SK-N-SH (cell line): Measurements from ENCODE around the gene FICD. TPM values are rescaled to one million over a fixed set of nuclear protein-coding genes. Genes with fewer than 3 reads are reported as not detected.

Experiments
- CTCF ChIA-PET: fragments of 300-600, 350-600 bp; formaldehyde crosslinking; extraction: SDS; loops from one replicate; lab custom pipeline; 2021; lab: Yijun Ruan, JAX
- POLR2A ChIA-PET: fragments of 350-600 bp; sonication (Branson Sonifier 250); formaldehyde crosslinking; extraction: SDS; loops from one replicate; lab custom pipeline; 2020; ENCODE audit warnings: antibody characterized with exemption, inconsistent platforms; lab: Yijun Ruan, JAX
- DNase-seq: peaks from one replicate; pipeline ENCODE4 v3.0.0; 2012
- H2AFZ ChIP-seq: fragments of 200-600 bp; sonication (generic); 2 replicates; pipeline ENCODE4 v1.8.1; 2016; ENCODE audit warnings: antibody characterized with exemption, mild to moderate bottlenecking, low read depth
- H3F3A ChIP-seq: fragments of 200-600 bp; sonication (generic); replicated peaks from 2 replicates; pipeline ENCODE3; 2016; ENCODE audit warnings: antibody characterized with exemption, mild to moderate bottlenecking; ENCODE audit not compliant: insufficient read depth
- H3K27ac ChIP-seq, 2 experiments: fragments of 200-500 bp in 1 of 2; fragments of 200-600 bp in 1 of 2; sonication (Bioruptor generic) in 1 of 2; sonication (generic), shearing (Covaris generic) in 1 of 2; 2 replicates each; pipeline versions ENCODE4 v1.5.1 to v1.6.1; 2014 to 2016; ENCODE audit warnings: low read depth in 2 of 2, inconsistent platforms in 1 of 2, low read length in 1 of 2, mild to moderate bottlenecking in 1 of 2, mixed read lengths in 1 of 2
- H3K27me3 ChIP-seq: fragments of 200-600 bp; sonication (generic), shearing (Covaris generic); 2 replicates; pipeline ENCODE4 v1.6.1; 2016; ENCODE audit warnings: mixed run types; ENCODE audit not compliant: insufficient read depth
- H3K36me3 ChIP-seq, 2 experiments: fragments of 200-500 bp in 1 of 2; fragments of 200-600 bp in 1 of 2; sonication (Bioruptor generic) in 1 of 2; sonication (generic) in 1 of 2; replicated peaks in 1 of 2; 2 replicates each; pipeline versions ENCODE3 to v1.5.1; 2014 to 2016; ENCODE audit warnings: low read length in 1 of 2, mild to moderate bottlenecking in 1 of 2; ENCODE audit not compliant: insufficient read depth in 2 of 2, control insufficient read depth in 1 of 2
- H3K4me1 ChIP-seq, 2 experiments: fragments of 200-500 bp in 1 of 2; fragments of 200-600 bp in 1 of 2; sonication (Bioruptor generic) in 1 of 2; sonication (generic), shearing (Covaris generic) in 1 of 2; 2 replicates each; pipeline versions ENCODE4 v1.5.1 to v1.6.1; 2014 to 2016; ENCODE audit warnings: low read depth in 1 of 2, low read length in 1 of 2, mixed run types in 1 of 2; ENCODE audit not compliant: insufficient read depth in 2 of 2, control insufficient read depth in 1 of 2
- H3K4me2 ChIP-seq: fragments of 200-600 bp; sonication (generic), shearing (Covaris generic); 2 replicates; pipeline ENCODE4 v1.6.1; 2017; ENCODE audit warnings: mixed run types
- H3K4me3 ChIP-seq, 2 experiments: fragments of 200-500 bp in 1 of 2; fragments of 200-600 bp in 1 of 2; sonication (Bioruptor generic) in 1 of 2; sonication (generic), shearing (Covaris generic) in 1 of 2; 2 replicates each; pipeline versions ENCODE4 v1.5.1 to v1.8.1; 2014 to 2016; ENCODE audit warnings: low read depth in 2 of 2, inconsistent platforms in 1 of 2, low read length in 1 of 2, mild to moderate bottlenecking in 1 of 2, mixed read lengths in 1 of 2, moderate library complexity in 1 of 2
- H3K79me2 ChIP-seq: fragments of 200-600 bp; sonication (generic); 2 replicates; pipeline ENCODE4 v1.8.1; 2017; ENCODE audit warnings: mild to moderate bottlenecking; ENCODE audit not compliant: insufficient read depth
- H3K9ac ChIP-seq: fragments of 200-600 bp; sonication (generic); 2 replicates; pipeline ENCODE4 v1.6.1; 2017; ENCODE audit warnings: mixed run types
- H3K9me2 ChIP-seq: fragments of 200-600 bp; sonication (generic); 2 replicates; pipeline ENCODE4 v1.6.1; 2017; ENCODE audit warnings: mixed run types
- H3K9me3 ChIP-seq: fragments of 200-600 bp; sonication (generic); 2 replicates; pipeline ENCODE4 v1.6.1; 2017; ENCODE audit warnings: mixed run types, mild to moderate bottlenecking, moderate library complexity
- H4K20me1 ChIP-seq: fragments of 200-600 bp; sonication (generic); 2 replicates; pipeline ENCODE4 v1.6.1; 2017; ENCODE audit warnings: mild to moderate bottlenecking, mixed run types; ENCODE audit not compliant: insufficient read depth
- CHD2 ChIP-seq: fragments of 150-350 bp; IDR thresholded peaks from 2 replicates; pipeline ENCODE4 v1.6.1; 2018; ENCODE audit warnings: low read length; ENCODE audit not compliant: partially characterized antibody
- EZH2phosphoT487 ChIP-seq: fragments of 200-600 bp; sonication (generic); IDR thresholded peaks from 2 replicates; pipeline ENCODE4 v1.6.1; 2017; ENCODE audit warnings: low read depth, mixed run types, mild to moderate bottlenecking, antibody characterized with exemption, moderate library complexity, borderline replicate concordance
- FOXJ3 ChIP-seq: sonication (generic); formaldehyde crosslinking; IDR thresholded peaks from 2 replicates; pipeline ENCODE4 v1.5.1; 2020; ENCODE audit warnings: mild to moderate bottlenecking, missing genetic modification reagents
- GATA2 ChIP-seq: sonication (generic); formaldehyde crosslinking; IDR thresholded peaks from 2 replicates; pipeline ENCODE4 v1.5.0; 2020; ENCODE audit warnings: mild to moderate bottlenecking, missing genetic modification reagents
- JUND ChIP-seq: IDR thresholded peaks from 2 replicates; pipeline ENCODE4 v1.4.0; 2012
- MEF2A ChIP-seq: IDR thresholded peaks from 2 replicates; pipeline ENCODE4 v1.4.0; 2012; ENCODE audit warnings: low read depth, borderline replicate concordance
- MXI1 ChIP-seq: IDR thresholded peaks from 2 replicates; pipeline ENCODE4 v1.6.1; 2012; ENCODE audit warnings: mild to moderate bottlenecking, low read depth, low read length, improper control_type of control experiment
- NFIC ChIP-seq: IDR thresholded peaks from 2 replicates; pipeline ENCODE4 v1.4.0; 2012; ENCODE audit warnings: borderline replicate concordance
- POLR2AphosphoS5 ChIP-seq: IDR thresholded peaks from 2 replicates; pipeline ENCODE4 v1.6.1; 2012; ENCODE audit warnings: low read depth, low read length
- RAD21 ChIP-seq: IDR thresholded peaks from 2 replicates; pipeline ENCODE4 v1.6.1; 2012; ENCODE audit warnings: mild to moderate bottlenecking, low read length
- RCOR1 ChIP-seq: fragments of 150-350 bp; IDR thresholded peaks from 2 replicates; pipeline ENCODE4 v1.6.1; 2017; ENCODE audit warnings: antibody characterized with exemption, low read length
- SIN3A ChIP-seq: IDR thresholded peaks from 2 replicates; pipeline ENCODE4 v1.6.1; 2012; ENCODE audit warnings: low read depth, mild to moderate bottlenecking, low read length, moderate library complexity, borderline replicate concordance
- TEAD4 ChIP-seq: IDR thresholded peaks from 2 replicates; pipeline ENCODE4 v1.4.0; 2012; ENCODE audit warnings: mild to moderate bottlenecking, borderline replicate concordance; ENCODE audit not compliant: insufficient read depth
- WGBS: methylation state at CpG from one replicate; pipeline ENCODE4 v1.1.6; 2017; ENCODE audit warnings: low lambda C conversion rate; 5-methylcytosine and 5-hydroxymethylcytosine counted together
- polyA plus RNA-seq, 3 experiments: library from polyadenylated mRNA; depleted of rRNA; stranded (reverse); fragments of >200 nt; gene quantifications; 2 replicates each; pipeline ENCODE4 v1.2.3, GENCODE V29; 2012
- TF ChIP-seq, protein P1 (sequence below): IDR thresholded peaks from 2 replicates; pipeline ENCODE4; 2012
- TF ChIP-seq, protein P2 (sequence below): fragments of 150-350 bp; IDR thresholded peaks from 2 replicates; pipeline ENCODE4 v1.6.1; 2017; ENCODE audit warnings: antibody characterized with exemption, low read length, low read depth, borderline replicate concordance
- TF ChIP-seq, protein P3 (sequence below): fragments of 200-600 bp; sonication (generic); IDR thresholded peaks from 2 replicates; pipeline ENCODE4 v1.6.1; 2017; ENCODE audit warnings: antibody characterized with exemption, mild to moderate bottlenecking, moderate library complexity

FICD gene
- polyA plus RNA-seq, 1 of the 3 experiments (the other 2 are of a cell fraction): 1.0 TPM

DNA sequence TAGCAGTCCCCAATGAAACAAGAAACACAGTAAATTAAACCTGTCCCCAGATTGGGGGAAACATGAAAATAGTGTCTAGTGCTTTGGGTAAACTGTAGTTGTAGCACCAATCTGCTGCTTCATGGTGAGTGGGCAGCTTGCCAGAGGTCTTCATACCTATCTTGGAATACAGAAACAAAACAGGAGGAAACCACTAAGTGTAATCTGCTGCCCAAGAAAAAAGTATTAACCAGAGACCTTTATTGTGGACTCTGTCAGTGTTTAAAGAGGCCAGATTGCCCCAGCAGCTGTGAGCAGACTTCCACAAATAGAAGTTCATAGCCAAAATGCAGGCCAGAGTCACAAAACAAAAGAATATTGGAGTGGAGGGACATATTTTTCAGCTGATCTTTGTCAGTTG lies 49.6 kb downstream of the FICD start:
- no peak for DNase-seq
- TF ChIP-seq, protein P1, sequence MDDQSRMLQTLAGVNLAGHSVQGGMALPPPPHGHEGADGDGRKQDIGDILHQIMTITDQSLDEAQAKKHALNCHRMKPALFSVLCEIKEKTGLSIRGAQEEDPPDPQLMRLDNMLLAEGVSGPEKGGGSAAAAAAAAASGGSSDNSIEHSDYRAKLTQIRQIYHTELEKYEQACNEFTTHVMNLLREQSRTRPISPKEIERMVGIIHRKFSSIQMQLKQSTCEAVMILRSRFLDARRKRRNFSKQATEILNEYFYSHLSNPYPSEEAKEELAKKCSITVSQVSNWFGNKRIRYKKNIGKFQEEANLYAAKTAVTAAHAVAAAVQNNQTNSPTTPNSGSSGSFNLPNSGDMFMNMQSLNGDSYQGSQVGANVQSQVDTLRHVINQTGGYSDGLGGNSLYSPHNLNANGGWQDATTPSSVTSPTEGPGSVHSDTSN: no peak
- TF ChIP-seq FOXJ3 (CRISPR knock-in tag) (no peak), JUND (no peak), RAD21 (no peak), POLR2AphosphoS5 (no peak)
- Histone ChIP-seq H4K20me1 (peaks cover 3% of the 10 kb centered on the region; the same call in 1 of the 2 replicates), H3K4me3 (no peak overlapping the region), H3K79me2 (peaks cover 40% of the 10 kb centered on the region), H3K36me3 (peaks cover 46 to 57% of the 10 kb centered on the region in 2 experiments), H3K9ac (no peak overlapping the region), H3K4me1 (peaks cover 31 to 33% of the 10 kb centered on the region in 2 experiments), H3K9me2 (no peaks in the 10 kb centered on the region), H3K4me2 (no peak overlapping the region), H3K9me3 (no peaks in the 10 kb centered on the region), H3K27me3 (no peaks in the 10 kb centered on the region), H2AFZ (no peak overlapping the region), H3K27ac (peak overlapping the region; percentile 65 to 86; a peak in 2 of 4 replicates), H3F3A (peaks cover 25% of the 10 kb centered on the region)
- POLR2A ChIA-PET: interaction anchor here (0.7 kb wide), 1 partner anchor 40 kb away, joined by 4 read pairs; no protein-coding TSS in a partner anchor
- CTCF ChIA-PET: interaction anchor here (0.6 to 16.0 kb wide), 10 partner anchors 13 to 319 kb away, joined by 3 to 503 read pairs (median 4); no protein-coding TSS in a partner anchor

DNA sequence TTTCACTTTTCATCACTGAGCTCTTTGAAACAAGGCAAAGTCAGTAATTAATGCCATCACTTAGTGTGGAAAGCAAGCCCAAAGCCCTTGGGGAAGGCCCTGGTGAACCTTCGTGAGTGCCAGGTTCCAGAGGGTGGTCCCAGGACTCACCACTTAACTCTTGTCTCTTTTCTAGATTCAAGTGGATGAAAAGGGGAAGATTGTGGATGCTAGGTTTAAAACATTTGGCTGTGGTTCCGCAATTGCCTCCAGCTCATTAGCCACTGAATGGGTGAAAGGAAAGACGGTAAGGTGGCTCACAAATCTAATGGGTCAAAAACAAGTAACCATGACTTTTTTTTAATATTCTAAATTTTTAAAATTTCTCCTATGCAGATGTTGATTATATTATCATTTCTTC lies 50.1 kb downstream of the FICD start:
- ChIA-PET CTCF (interaction anchor here (0.6 to 16.0 kb wide), 10 partner anchors 11 to 318 kb away, joined by 3 to 503 read pairs (median 4); no protein-coding TSS in a partner anchor), POLR2A (interaction anchor here (0.7 kb wide), 1 partner anchor 39 kb away, joined by 4 read pairs; no protein-coding TSS in a partner anchor)
- H3K27me3 ChIP-seq: no peaks in the 10 kb centered on the region
- peaks cover 49 to 57% of the 10 kb centered on the region in 2 experiments for H3K36me3 ChIP-seq
- H3K4me2 ChIP-seq: no peak overlapping the region
- H3K27ac ChIP-seq: peak overlapping the region; percentile 65 to 86; a peak in 3 of 4 replicates
- 95% methylated on average over 3 of the region's 3 CpGs for WGBS
- no peak overlapping the region for H2AFZ ChIP-seq
- no peaks in the 10 kb centered on the region for H3K9me2 ChIP-seq
- H3F3A ChIP-seq: peaks cover 25% of the 10 kb centered on the region
- peaks cover 36% of the 10 kb centered on the region for H3K79me2 ChIP-seq
- H3K9ac ChIP-seq: no peak overlapping the region
- TF ChIP-seq SIN3A (no peak), RAD21 (no peak), RCOR1 (no peak), EZH2phosphoT487 (no peak), NFIC (no peak), TEAD4 (no peak)
- no peak for DNase-seq
- H3K4me1 ChIP-seq: peaks cover 29 to 31% of the 10 kb centered on the region in 2 experiments
- no peaks in the 10 kb centered on the region for H3K9me3 ChIP-seq
- H3K4me3 ChIP-seq: no peak overlapping the region
- H4K20me1 ChIP-seq: no peaks in the 10 kb centered on the region; the same call in 1 of the 2 replicates

DNA sequence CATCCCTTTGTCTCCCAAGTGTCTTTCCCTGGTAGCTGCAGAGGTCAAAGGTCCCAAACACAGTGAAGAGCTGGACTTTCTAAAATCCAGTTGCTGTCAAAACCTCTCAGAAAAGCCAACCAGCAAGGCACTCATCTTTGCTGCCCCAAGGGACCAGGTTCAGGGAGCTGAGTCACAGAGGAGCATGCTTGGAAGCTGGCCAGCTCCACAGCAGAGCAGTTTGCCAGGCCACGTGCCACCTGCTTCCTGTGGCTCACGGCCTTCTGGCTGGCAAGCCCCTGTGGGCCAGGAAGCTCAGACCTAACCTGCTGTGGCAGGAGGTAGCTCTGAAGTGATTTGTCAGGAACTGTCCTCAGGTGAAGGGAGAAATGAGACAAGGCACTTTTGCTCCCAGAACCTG lies 50.9 kb downstream of the FICD start:
- Histone ChIP-seq H3K9me2 (no peaks in the 10 kb centered on the region), H3K9me3 (no peaks in the 10 kb centered on the region), H3K36me3 (peaks cover 49 to 57% of the 10 kb centered on the region in 2 experiments), H3K4me2 (peak overlapping the region; percentile 3; the same call in 1 of the 2 replicates), H2AFZ (no peak overlapping the region), H3K4me3 (no peak overlapping the region), H3K27me3 (no peaks in the 10 kb centered on the region), H3K9ac (no peak overlapping the region; the same call in 1 of the 2 replicates), H3F3A (peaks cover 25% of the 10 kb centered on the region), H4K20me1 (no peaks in the 10 kb centered on the region; the same call in 1 of the 2 replicates), H3K79me2 (peaks cover 28% of the 10 kb centered on the region), H3K4me1 (peaks cover 29 to 31% of the 10 kb centered on the region in 2 experiments), H3K27ac (peak overlapping the region; percentile 46 to 86; a peak in 3 of 4 replicates)
- WGBS: 0% methylated on average over 2 of the region's 2 CpGs
- ChIA-PET CTCF (interaction anchor here (0.7 to 16.0 kb wide), 7 partner anchors 10 to 647 kb away, joined by 3 to 503 read pairs (median 3); no protein-coding TSS in a partner anchor), POLR2A (interaction anchor here (0.8 kb wide), 1 partner anchor 44 kb away, joined by 3 read pairs; no protein-coding TSS in a partner anchor)
- DNase-seq: peak; percentile 63
- no peak for TF ChIP-seq RCOR1
- TF ChIP-seq MXI1: peak; percentile 89
- no peak for TF ChIP-seq MEF2A
- TF ChIP-seq, protein P2, sequence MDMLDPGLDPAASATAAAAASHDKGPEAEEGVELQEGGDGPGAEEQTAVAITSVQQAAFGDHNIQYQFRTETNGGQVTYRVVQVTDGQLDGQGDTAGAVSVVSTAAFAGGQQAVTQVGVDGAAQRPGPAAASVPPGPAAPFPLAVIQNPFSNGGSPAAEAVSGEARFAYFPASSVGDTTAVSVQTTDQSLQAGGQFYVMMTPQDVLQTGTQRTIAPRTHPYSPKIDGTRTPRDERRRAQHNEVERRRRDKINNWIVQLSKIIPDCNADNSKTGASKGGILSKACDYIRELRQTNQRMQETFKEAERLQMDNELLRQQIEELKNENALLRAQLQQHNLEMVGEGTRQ: 0 out of 2 replicates have a peak, but pooled peaks have one; percentile 25
- TF ChIP-seq GATA2 (CRISPR knock-in tag): no peak
- peak; percentile 9 for TF ChIP-seq CHD2
- peak; percentile 97 for TF ChIP-seq NFIC
- TF ChIP-seq, protein P3, sequence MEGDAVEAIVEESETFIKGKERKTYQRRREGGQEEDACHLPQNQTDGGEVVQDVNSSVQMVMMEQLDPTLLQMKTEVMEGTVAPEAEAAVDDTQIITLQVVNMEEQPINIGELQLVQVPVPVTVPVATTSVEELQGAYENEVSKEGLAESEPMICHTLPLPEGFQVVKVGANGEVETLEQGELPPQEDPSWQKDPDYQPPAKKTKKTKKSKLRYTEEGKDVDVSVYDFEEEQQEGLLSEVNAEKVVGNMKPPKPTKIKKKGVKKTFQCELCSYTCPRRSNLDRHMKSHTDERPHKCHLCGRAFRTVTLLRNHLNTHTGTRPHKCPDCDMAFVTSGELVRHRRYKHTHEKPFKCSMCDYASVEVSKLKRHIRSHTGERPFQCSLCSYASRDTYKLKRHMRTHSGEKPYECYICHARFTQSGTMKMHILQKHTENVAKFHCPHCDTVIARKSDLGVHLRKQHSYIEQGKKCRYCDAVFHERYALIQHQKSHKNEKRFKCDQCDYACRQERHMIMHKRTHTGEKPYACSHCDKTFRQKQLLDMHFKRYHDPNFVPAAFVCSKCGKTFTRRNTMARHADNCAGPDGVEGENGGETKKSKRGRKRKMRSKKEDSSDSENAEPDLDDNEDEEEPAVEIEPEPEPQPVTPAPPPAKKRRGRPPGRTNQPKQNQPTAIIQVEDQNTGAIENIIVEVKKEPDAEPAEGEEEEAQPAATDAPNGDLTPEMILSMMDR: no peak
- TF ChIP-seq EZH2phosphoT487: no peak
- peak; percentile 58 for TF ChIP-seq JUND
